Stimulated activated CD4-positive, alpha-beta T cell treated with anti-CD3 and anti-CD28 coated beads, Interleukin-12 subunit alpha, Interleukin-12 subunit beta, amount 100 ng/mL, for 48 hours (primary cell): ENCODE data around the gene ZDHHC8.
"Not testable (repeated sequence)": the region's sequence is repeated elsewhere in the genome, so short reads cannot be mapped to it uniquely, and the experiment has no call there.

ENCODE experiments used
- DNase-seq, 3 donors: peaks; one replicate each; pipeline ENCODE4 v3.0.0-alpha.2; 2020; ENCODE audit warnings: low read depth in 2 of 3, low spot score in 1 of 3

ZDHHC8 gene

DNA sequence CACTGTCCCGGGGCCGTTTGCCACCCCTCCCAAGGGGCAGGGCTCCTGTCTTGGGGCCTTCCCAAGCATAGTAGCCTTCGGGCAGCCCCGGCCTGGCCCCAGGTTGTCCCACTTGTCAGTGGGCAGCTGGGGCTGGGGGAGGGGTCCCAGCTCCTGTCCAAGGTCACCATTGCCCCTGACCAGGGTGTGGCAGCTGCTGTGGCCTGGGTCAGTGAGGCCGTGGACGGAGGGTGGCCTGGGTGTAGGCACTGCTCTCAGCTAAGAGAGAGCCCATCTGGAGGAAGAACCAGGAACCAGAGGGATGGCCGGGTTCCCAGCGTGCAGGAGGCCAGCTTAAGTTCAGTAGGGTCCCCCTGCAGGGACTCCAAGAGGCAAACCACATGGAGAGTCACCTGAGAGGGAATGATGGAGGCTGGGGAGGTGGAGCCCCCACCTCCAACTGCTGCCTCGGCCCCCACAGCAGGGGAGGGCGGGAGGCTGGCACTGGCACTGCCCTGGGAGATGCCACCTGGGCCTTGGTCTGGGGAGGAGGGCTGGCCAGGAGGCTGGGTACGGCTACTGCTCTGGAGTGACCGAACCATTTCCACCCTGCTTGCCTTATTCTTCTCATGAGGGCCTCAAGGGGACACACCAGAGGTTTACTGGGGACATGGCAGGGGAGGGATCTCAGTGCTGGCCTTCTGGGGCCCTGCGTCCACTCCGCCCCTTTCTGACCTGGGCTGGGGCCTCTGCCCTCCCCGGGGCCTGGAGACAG, 26.0 kb downstream of the ZDHHC8 start:
- DNase-seq = no peak

DNA sequence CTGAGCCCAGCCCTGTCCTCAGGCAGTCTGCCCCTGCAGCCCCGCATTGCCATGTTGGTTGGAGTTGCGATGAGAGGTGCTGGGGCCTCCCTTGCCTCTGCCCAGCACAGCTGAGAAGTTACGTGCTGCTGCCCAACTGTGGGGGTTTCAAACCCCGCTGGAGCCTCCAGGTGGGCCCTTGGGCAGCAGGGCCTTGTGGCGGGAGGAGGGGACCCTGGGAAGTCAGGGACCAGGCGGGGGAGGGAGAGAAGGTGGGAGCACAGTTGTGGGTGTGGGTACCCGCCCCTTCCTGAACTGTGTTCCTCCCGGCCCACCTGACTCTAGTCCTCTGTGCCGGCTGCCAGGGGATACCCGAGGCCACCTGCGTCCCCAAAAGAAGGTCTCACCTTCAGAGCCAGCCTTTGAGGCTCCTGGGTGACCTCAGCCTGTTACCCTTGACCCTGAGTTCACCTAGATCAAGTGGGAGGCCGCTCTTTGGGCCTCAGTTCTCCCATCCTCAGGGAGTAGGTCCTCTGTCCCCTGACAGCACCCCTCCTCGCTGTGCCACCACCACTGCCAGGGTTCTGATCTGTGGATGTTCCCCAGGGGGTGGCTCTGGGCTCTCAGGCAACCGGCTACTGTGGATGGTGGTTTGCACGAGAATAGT, 26.9 kb downstream of the ZDHHC8 start:
- no peak for DNase-seq

DNA sequence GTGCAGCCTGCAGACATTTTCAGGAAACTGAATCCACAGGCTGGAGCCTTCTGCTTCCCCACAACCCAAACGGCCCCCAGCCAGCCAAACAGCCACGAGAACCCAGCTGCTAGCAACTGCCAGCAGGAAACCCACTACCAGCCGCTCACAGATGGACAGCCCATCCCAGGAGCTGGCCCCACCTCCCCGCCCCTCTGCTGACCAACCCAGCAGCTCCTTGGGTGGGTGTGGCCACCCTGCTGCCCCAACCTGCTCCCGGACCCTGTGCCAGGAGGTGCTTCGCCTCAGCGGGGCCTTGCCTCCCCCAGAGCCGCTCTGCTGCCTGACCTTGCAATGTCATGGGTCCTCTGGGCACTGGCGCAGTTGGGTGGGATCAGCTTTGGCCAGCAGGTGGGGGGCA, 27.5 kb downstream of the ZDHHC8 start:
- DNase-seq = no peak

DNA sequence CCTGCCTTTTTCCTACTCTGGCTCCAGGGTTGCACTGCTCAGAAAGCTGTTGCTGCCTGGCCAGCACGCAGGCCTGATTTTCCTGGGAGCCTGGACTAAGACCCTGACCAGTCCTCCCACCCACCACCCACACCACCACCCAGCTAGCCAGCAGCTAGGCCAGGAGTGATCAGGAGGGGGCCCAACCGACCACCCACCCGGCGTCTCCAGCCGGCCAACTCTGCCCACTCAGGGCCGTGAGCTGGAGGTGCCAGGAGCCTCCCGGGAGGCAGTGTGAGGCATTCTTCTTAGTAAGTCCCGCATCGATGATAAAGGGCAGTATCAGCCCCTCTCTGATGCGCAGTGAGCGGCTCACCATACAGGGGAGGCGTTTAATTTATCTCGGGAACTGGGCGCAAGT, 27.9 kb downstream of the ZDHHC8 start:
- DNase-seq = not testable (repeated sequence)

DNA sequence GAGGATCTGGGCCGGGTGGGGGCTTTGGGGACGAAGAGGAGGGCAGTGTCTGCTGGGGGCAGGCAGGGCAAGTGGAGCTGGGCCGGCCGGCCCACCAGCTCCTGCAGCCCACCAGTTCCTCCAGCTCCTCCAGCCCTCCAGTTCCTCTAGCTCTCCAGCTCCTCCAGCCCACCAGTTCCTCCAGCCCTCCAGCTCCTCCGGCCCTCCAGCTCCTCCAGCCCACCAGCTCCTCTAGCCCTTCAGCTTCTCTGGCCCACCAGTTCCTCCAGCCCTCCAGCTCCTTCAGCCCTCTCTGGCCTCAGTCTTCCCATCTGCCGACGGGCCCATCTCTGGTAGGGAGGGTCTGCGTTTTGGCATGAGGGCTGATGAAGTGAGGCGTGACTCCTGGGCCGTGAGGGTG, 28.4 kb downstream of the ZDHHC8 start:
- DNase-seq = no peak

DNA sequence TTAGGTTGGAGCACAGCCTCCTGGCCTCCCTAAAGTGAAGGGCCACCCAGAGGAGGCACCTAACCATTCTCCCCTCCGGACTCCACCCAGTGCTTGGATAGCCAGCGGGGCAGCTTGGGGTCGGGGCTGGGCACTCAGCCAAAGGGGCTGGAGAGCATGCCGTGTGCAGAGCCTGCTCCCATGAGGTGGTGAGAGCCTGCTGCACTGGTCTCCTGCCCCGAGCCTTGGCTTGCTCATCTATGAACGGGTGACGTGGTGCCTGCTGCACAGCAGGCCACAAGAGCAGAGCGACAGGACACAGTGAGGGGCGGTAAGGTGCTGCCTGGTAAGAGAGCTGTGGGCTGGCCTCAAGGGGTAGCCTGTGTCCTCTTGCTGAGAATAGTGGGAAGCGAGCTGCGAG, 33.3 kb downstream of the ZDHHC8 start:
- DNase-seq = no peak

DNA sequence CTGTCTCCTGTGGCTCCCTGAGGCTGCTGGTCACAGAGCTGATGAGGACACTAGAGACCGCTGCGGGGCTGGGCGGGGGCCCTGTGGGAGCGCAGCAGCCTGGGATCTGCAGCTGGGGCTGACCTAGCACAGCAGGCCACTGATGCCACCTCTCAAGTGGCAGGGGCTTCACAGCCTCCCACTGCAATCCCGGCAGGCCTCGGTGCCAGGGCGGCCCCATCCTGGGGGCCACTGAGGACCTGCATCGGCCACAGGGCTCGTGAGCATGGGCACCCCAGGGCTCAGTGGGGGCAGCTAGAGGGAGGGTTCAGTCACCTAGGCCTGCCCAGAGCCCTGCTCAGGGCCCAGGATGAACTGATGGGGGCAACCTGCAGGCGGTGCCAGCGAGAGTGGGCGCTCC, 33.8 kb downstream of the ZDHHC8 start:
- no peak for DNase-seq

DNA sequence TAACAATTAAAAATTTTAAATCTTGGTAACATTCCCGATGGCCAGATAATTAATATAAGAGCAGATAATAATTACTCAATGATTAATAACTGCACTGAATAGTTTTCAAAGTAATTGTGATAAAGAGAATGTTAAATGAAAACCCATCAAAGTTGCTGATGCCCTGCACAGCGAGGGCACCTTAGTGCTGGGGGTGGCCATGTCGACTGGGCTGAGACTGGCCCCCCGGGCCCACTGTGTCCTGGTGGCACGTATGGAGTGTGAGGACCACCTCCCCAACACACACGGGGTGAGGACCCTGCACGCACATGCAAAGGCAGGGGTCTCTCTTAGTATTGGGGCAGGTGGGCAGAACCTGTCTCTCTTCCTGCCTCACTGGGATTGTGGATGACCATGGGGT, 34.3 kb downstream of the ZDHHC8 start:
- no peak for DNase-seq

DNA sequence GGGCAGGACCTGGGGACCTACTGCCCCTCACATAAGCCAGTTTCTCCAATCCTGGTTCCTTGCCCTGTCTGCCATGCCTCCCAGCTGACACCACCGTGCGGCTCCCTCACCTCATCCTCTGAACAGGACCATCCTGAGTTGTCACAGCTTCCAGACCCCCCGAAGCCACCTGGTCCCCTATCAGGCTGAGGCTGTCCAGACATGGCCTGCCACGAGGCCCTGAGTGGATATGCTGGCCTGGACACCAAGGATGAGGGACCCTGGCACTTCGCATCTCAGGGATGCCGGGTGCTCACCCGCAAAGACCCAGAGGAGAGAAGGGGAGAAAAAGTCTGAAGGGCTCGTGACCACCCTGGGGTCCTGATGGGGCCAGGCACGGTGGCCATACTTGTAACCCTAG, 35.1 kb downstream of the ZDHHC8 start:
- DNase-seq = no peak

DNA sequence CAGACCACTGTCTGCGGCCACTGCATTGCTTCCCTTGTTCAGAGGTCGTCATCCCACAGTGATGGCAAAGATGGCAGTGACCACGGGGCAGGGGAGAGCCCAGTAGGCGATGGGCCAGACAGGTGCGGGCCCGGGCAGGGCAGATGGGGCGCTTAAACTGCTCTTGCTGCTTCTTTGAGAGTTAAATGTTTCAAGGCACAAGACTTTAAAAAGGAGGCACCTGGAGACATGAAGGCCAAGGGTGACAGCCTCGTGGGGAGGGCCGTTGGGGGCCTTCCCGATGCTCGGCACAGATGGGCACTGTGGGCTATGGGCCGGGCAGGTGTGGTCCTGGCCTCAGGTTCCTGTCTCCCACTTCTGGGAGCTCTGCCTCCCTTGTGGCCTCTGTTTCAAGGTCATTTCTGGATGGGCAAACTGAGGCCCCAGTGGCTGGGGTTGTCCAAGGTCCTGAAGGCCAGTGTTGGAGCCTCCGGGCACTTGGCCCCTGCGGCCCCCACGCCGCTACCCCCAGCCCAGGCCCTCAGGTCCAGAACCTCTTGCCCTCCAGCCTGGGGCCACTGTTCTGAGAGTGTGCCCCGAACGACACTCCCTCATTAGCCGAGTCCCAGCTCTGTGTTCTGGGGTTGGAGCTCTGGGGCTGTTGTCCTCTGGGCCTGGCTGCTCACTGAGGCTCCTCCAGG, 36.2 kb downstream of the ZDHHC8 start:
- no peak for DNase-seq

DNA sequence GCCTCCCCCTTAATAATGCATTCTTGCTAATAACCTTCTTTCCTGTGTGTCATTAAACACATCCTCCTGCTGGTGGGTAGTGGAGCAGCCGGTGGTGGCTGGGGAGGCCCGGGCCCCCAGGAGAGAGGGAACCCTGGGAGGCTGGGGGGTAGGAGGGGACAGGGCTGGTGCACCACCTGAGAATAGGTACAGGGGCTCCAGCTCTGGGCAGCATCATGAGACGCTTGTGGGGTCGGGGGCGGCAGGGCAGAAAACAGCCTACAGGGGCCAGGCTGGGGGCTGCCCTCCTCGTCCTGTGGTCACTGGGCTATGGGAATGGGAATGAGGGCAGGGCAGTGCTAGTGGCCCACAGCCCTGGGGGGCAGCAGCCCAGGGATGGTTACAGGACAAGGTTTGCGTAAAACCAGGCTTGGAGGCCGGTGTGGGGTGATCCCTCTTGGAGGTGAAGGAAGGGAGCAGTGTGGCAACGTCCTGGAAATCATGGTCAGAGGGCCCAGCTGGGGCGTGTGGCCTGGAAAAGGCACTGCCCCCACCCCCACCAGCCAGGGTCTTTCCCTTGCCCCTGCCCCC, 37.7 kb downstream of the ZDHHC8 start:
- DNase-seq = no peak

DNA sequence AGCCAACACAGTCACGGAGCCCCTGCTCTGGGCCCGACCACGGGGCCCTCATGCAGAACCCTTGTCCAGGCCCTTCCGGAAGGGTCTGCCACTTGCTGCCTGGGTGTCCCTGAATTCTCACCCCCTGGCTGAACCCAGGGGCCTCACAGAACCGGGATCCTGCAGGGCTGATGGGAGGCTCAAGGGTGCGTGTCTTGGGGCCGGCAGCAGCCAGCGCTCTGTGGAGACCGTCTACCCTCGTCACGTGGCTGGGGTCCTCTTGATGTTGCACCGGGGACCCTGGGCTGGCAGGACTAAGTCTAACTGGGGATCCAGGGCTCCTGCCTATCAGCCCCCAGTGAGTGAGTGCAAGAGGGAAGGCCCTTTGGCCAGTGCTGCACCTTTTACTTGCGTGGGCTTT, 38.6 kb downstream of the ZDHHC8 start:
- no peak for DNase-seq

DNA sequence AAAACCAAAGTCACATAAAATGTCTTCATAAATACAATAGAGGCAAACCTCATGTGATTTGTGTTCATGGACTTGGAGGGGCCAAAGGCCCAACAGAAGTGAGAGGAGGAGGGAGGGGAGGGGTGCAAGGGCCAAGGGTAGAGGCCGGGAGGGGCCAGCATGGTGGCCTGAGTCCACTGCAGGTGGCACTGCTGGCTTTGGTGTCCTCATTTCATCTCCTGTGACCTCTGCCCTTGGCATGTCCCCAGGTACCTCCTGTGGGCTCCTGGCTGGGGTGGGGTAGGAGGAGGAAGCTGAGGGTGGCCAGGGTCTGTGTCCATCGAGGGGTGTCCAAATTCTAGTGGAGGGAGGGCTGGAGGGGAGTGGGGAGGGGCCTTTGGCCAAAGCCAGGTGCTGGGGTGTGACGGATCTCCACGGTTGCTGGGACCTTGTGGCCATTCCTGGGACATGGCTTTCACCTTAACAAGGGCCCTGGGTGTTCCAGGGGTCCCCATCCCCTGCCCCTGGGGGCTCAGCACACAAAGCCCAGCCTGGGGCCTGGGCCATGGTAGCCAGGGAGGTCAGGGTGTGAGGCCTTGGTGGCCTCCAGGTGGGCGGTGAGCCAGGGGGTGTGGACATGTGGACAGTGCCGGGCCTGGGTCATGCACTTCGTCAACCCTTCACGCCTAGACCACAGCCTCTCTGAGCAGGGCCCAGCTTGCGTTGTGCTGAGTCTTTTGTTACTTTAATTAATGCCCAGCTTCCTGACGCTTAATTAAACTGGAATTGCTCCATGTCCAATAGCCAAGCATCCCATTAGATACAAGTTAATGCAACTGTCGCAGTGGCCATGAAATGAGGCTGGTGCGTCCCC, 39.9 kb downstream of the ZDHHC8 start:
- no peak for DNase-seq

DNA sequence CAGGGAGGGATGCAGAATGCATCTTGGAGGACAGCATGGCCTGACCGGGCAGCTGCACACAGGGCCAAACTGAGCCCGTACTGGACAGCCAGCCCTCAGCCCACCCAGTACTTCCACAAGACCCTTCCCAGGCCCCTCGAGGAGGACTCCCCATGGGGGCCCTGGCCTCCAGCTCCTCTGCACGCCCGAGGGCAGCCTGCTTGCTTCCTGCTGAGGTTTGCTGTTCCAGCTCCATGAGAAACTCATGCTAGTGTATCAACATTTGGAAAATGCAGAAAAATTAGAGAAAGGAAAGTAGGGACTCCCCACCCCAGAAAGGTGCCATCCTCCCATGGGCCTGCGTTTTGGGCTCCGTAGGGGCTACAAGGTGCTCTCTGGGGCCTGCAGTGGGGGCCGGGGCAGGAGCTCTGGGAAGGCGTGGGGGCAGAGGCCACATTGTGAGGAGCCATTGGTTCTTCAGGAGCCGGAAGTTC, 40.6 kb downstream of the ZDHHC8 start:
- DNase-seq = no peak

DNA sequence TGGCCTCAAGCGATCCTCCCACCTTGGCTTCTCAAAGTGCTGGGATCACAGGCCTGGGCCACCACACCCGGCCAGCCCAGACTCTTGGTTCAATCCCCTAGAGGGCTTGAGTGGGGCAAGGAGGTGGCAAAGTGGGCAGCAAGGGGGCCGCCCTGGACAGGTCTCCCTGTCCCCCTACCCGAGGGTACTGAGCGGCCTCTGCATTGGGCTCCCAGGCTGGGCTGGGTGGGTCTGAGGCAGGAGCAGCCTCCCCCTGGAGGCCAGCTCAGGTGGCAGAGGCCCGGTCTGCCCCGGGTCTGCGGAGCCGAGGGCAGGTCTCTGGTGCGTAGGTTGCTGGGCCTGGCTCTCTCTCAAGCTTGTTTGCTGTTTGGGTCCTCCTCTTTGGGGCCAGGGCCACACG, 41.6 kb downstream of the ZDHHC8 start:
- no peak for DNase-seq

DNA sequence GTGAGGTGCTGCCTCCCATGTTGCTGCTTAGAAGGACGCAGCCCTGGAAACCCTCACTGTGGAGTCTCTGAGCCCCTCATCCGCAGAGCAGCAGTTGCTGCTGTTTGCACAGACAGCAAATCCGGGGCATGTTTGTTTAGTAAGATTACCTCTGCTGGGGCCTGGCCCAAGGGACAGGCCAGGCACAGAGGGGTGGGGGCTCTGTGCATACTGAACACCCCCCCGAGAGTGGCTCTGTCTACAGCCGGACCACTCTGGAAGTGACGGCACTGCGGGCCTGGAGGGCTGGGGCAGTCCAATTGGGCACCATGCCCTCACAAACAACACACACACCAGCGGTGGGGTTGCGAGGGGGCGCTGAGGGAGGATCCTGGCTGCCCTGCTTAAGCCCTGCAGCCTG, 42.2 kb downstream of the ZDHHC8 start:
- no peak for DNase-seq

DNA sequence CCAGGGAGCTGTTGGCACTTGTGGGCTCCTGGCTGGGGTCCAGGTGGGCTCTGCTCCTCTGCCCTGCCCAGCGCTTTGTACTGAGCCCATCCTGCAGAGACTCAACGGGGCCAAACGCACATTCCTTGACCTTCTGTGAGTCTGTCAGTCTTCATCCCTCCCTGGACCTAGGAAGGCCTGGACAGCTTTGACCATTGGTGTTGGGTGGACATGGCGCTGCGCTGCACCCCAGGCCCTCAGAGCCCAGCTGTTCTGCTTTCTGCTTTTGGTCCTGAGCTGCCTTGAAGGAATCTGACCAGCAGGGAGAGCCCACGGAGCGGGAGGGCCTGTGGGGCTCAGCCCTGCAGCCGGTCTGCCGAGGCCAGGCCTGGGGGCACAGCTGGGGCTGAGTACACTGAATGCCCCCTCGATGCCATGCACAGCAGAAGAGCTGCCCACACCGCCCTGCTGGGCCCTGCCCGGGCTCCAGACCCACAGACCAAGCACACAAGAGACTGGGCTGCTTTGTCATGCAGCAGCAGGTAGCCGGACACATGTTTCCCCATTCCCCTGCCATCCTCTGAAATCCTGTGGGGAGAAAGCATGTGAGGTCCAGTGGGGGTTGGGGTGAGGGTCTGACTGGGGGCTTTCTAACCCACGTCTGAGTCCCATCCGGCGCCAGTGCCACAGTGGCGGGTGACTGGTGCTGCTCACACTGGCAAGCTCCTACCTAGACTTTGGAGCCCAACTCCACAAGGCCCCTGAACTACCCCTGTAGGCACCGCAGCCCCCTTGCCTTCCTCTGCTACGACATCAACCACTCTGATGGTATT, 43.4 kb downstream of the ZDHHC8 start:
- no peak for DNase-seq

DNA sequence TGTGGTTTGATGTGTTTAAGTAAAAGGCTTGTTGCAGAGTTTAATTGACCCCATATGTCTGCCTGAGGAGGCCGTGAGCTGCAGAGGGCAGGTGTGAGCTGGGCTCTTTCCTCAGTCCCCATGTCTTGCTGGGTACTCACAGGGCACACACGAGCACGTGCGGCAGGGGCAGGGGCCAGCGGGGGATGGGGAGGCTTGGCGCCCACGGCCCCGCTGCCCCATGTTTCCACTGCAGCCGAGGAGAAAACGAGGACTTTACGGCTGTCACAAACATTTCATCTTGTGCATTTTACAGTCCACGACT, 43.9 kb downstream of the ZDHHC8 start:
- no peak for DNase-seq

DNA sequence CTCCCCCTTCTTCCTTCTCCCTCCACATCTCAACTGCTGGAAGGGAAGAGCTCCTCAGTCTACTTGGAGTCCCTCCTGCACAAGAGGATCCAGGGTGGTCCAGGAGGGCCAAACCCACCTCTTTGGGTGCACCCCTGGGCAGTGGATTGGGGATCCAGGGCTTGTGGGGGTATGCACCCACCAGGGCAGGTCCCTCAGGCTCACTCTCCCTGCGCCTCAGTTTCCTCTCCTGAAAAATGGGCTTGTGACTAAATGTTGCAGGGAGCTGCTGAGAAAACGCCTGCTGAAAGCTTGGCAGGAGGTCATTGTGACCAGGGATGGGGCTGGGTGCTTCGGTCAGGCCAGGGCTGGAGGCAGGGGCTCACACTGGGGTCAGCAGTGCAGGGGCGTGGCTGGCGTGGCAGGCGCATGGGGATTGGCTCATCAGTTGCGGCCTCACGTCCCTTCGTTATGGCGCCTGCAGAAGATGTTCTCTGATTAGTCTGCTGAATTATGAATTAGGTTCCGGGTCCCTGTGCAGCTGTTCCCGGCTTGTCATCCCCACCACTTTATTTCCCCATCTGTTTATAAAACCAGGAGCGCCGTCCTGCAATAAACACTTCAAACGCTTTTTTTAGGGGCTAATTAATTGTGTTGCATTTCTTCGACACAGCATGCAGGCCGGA, 44.9 kb downstream of the ZDHHC8 start:
- no peak for DNase-seq
